GM20431 (cell line): ENCODE data around the gene TBC1D22A.

Source experiments
- in situ Hi-C: fragments of 300-500 bp; cut with MseI, MboI; formaldehyde crosslinking; loops from one replicate; pipeline ENCODE4 v1.15.0; 2020; ENCODE audit warnings: low sequenced_read_pairs; ENCODE audit not compliant: unreplicated experiment

The TBC1D22A gene

GRCh38 chr22:46792061-46792796, 29.8 kb downstream of the TBC1D22A start:
- in situ Hi-C loops = no loop called here

- in situ Hi-C loops = no loop called here
Measured at GRCh38 chr22:46792841-46793261, 30.4 kb downstream of the TBC1D22A start.

GRCh38 chr22:46793497-46793896, 31.0 kb downstream of the TBC1D22A start:
- in situ Hi-C loops = no loop called here

GRCh38 chr22:46794067-46794466, 31.6 kb downstream of the TBC1D22A start:
- in situ Hi-C loops = no loop called here

GRCh38 chr22:46794491-46794890, 32.0 kb downstream of the TBC1D22A start:
- in situ Hi-C loops = no loop called here

GRCh38 chr22:46795140-46795539, 32.7 kb downstream of the TBC1D22A start:
- in situ Hi-C loops = no loop called here

GRCh38 chr22:46795845-46796565, 33.6 kb downstream of the TBC1D22A start:
- in situ Hi-C loops = no loop called here

- in situ Hi-C loops = no loop called here
Measured at GRCh38 chr22:46796566-46797195, 34.2 kb downstream of the TBC1D22A start.

- in situ Hi-C loops = no loop called here
Measured at GRCh38 chr22:46797355-46797754, 34.9 kb downstream of the TBC1D22A start.

- in situ Hi-C loops = no loop called here
Measured at GRCh38 chr22:46798041-46798365, 35.6 kb downstream of the TBC1D22A start.

- in situ Hi-C loops = no loop called here
Measured at GRCh38 chr22:46798366-46799350, 36.2 kb downstream of the TBC1D22A start.

- in situ Hi-C loops = no loop called here
Measured at GRCh38 chr22:46799626-46800025, 37.2 kb downstream of the TBC1D22A start.

- in situ Hi-C loops = no loop called here
Measured at GRCh38 chr22:46800102-46800857, 37.8 kb downstream of the TBC1D22A start.

- in situ Hi-C loops = no loop called here
Measured at GRCh38 chr22:46801331-46801811, 38.9 kb downstream of the TBC1D22A start.

- in situ Hi-C loops = no loop called here
Measured at GRCh38 chr22:46801826-46802607, 39.6 kb downstream of the TBC1D22A start.

GRCh38 chr22:46802608-46803027, 40.2 kb downstream of the TBC1D22A start:
- in situ Hi-C loops = no loop called here

- in situ Hi-C loops = no loop called here
Measured at GRCh38 chr22:46803031-46803880, 40.8 kb downstream of the TBC1D22A start.

- in situ Hi-C loops = no loop called here
Measured at GRCh38 chr22:46803936-46804335, 41.5 kb downstream of the TBC1D22A start.
